Neural progenitor cell (in vitro differentiated cells): ENCODE results near the gene PREX1.

ENCODE experiments used
- EZH2 ChIP-seq: fragments of 200-600 bp; sonication (generic); IDR thresholded peaks from 2 replicates; pipeline ENCODE4 v1.6.1; 2017; ENCODE audit warnings: antibody characterized with exemption, mild to moderate bottlenecking, moderate library complexity
- TF ChIP-seq, protein P1 (sequence below): fragments of 200-600 bp; sonication (generic); IDR thresholded peaks from 2 replicates; pipeline ENCODE4 v1.5.1; 2017; ENCODE audit warnings: antibody characterized with exemption, mild to moderate bottlenecking

DNA sequence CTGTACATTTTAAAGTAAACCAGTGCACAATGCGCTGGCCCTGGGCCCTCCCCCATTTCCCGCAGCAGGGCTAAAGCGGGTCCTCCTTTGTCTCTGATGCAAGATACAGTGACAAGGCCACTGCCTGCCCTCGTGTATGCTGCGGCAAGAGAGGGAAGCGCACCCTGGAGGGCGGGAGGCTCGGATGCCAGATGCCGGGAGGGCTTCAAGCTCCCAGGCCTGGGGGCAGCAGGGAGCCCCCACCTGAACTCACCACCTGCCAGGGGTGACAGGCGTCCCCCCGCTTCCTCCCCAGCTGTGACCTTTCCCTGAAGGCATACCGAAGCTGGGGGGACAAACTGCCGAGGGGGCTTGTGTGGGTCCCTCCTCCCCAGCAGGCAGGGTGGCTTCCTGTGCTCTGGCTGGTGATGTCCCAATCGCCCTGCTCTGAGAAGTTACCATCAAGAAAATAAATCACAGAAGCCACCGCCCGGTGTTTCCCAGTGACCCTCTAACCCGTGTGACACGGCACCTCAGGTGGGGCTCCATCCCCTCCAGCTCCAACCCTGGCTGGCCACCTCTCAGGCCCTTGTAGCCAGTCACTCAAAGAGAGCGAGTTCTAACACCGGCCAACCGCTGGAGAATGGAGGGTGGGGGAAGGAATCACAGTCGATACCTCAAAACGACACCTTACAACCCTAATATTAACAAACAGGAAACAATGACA lies 203.3 kb downstream of the PREX1 start:
- TF ChIP-seq, protein P1, sequence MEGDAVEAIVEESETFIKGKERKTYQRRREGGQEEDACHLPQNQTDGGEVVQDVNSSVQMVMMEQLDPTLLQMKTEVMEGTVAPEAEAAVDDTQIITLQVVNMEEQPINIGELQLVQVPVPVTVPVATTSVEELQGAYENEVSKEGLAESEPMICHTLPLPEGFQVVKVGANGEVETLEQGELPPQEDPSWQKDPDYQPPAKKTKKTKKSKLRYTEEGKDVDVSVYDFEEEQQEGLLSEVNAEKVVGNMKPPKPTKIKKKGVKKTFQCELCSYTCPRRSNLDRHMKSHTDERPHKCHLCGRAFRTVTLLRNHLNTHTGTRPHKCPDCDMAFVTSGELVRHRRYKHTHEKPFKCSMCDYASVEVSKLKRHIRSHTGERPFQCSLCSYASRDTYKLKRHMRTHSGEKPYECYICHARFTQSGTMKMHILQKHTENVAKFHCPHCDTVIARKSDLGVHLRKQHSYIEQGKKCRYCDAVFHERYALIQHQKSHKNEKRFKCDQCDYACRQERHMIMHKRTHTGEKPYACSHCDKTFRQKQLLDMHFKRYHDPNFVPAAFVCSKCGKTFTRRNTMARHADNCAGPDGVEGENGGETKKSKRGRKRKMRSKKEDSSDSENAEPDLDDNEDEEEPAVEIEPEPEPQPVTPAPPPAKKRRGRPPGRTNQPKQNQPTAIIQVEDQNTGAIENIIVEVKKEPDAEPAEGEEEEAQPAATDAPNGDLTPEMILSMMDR: no peak
- TF ChIP-seq EZH2: no peak
